Naive B cell (primary cell): ENCODE measurements around the gene PMF1. TPM values are rescaled to one million over a fixed set of nuclear protein-coding genes. Genes with fewer than 3 reads are reported as not detected.

Experiments
- ATAC-seq, 2 donors: fragments of 150-1000 bp; cut with Tn5 transposase; 2 replicates each; pipeline ENCODE4 v1.10.0; 2021; ENCODE audit warnings: low read depth in 2 of 2, mild to moderate bottlenecking in 2 of 2, moderate library complexity in 2 of 2
- DNase-seq: peaks from one replicate; pipeline ENCODE4 v3.0.0; 2022
- H3K27ac Mint-ChIP-seq, 6 donors: one replicate each; pipeline ENCODE4 v1.8.0; 2020 to 2022; ENCODE audit warnings: mild to moderate bottlenecking in 6 of 6, mixed read lengths in 6 of 6, moderate library complexity in 5 of 6, inconsistent platforms in 2 of 6
- H3K27me3 Mint-ChIP-seq, 3 donors: one replicate each; pipeline ENCODE4 v1.8.0; 2021 to 2022; ENCODE audit warnings: mixed read lengths in 3 of 3, mild to moderate bottlenecking in 1 of 3
- H3K36me3 Mint-ChIP-seq, 2 donors: one replicate each; pipeline ENCODE4 v1.8.0; 2020 to 2022; ENCODE audit warnings: mixed read lengths in 2 of 2, inconsistent platforms in 1 of 2, mild to moderate bottlenecking in 1 of 2
- H3K4me1 Mint-ChIP-seq, 3 donors: one replicate each; pipeline ENCODE4 v1.8.0; 2020 to 2022; ENCODE audit warnings: mixed read lengths in 3 of 3, inconsistent platforms in 1 of 3, mild to moderate bottlenecking in 1 of 3, moderate library complexity in 1 of 3
- H3K4me3 Mint-ChIP-seq, 8 donors: one replicate each; pipeline ENCODE4 v1.8.0; 2020 to 2022; ENCODE audit warnings: mild to moderate bottlenecking in 8 of 8, mixed read lengths in 8 of 8, moderate library complexity in 8 of 8, inconsistent platforms in 2 of 8
- H3K9me3 Mint-ChIP-seq, 7 donors: one replicate each; pipeline ENCODE4 v1.8.0; 2020 to 2022; ENCODE audit warnings: mixed read lengths in 7 of 7, mild to moderate bottlenecking in 5 of 7, inconsistent platforms in 2 of 7, moderate library complexity in 1 of 7
- polyA plus RNA-seq, 6 donors: library from polyadenylated mRNA; unstranded; fragments of 300-500 nt; fragmentation: Illumina TruSeq; gene quantifications; one replicate each; pipeline ENCODE4 v1.2.3, GENCODE V29; 2021; ENCODE audit warnings: low read depth in 6 of 6

Gene PMF1
- polyA plus RNA-seq, 6 donors from 2014 or later = 107 to 157 (median 115) TPM

DNA sequence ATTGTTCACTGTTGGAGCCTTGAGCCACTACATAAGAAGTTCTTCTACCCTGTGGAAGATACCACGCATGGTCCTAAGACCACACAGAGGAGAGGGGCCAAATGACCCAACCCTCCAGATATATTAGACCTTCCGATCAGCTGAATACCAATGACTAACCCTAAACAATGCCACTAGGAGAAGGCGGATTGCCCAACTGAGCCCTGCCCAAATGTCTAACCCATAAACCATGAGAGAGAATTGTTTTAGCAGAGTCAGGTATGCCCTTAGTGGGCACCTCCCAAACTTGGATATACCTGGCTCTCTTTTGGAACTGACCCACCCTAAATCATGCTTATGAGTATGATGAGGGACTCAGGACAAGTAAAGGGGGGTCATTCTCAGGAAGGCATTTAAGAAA lies 57.5 kb downstream of the PMF1 start:
- Mint-ChIP-seq H3K9me3 (no peaks in the 10 kb centered on the region), H3K4me3 (no peak overlapping the region), H3K36me3 (peaks cover 34 to 53% of the 10 kb centered on the region in 2 donors), H3K27ac (no peak overlapping the region), H3K27me3 (no peaks in the 10 kb centered on the region), H3K4me1 (peaks cover 0 to 8% (median 0%) of the 10 kb centered on the region in 3 donors)
- ATAC-seq (no peak), DNase-seq (no peak)

DNA sequence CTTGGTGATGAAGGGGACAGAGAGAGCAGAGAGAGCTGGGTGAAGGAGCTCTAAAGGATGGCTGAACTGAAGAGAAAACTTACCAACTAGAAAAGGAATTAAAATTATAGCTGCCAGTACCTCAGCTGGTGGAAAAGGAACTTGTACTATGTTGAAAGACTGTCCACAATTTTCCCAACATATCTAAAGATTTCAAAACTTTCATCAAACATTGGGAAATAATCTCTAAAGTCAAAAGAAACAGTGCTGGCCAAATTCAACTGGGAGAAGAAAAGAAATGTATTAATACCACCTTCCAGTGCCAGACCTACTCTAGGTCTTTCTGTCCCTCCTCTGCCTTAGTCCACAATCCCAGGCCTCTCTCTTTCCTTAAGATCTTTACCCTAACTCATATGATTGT lies 63.7 kb downstream of the PMF1 start:
- peaks cover 14 to 48% of the 10 kb centered on the region in 2 donors for H3K36me3 Mint-ChIP-seq
- H3K27ac Mint-ChIP-seq = no peak overlapping the region
- H3K9me3 Mint-ChIP-seq = no peaks in the 10 kb centered on the region
- H3K4me1 Mint-ChIP-seq = peaks cover 13 to 21% (median 17%) of the 10 kb centered on the region in 3 donors
- no peaks in the 10 kb centered on the region for H3K27me3 Mint-ChIP-seq
- DNase-seq = no peak
- H3K4me3 Mint-ChIP-seq = peak overlapping the region in 1 of 8 donors; percentile 51
- ATAC-seq = no peak

DNA sequence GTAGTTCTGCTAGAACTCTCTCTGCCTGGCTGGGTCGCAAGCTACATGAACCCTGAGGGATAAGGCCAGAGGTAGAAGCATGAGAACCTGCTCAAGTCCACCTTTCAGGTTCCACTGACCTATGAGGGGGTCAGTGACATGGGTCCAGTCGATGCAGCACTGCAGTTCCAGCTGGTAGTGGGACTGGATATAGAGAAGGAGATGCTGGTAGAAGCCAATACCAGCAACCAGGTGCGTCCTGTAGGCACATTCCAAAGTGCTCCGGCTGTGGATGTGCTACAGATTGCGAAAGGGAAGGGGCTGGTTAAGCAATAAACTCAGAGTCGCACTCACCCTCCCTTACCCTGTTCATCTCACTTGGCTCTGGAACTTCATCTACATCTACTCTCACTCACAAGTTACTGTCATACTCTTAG lies 64.2 kb downstream of the PMF1 start:
- H3K4me1 Mint-ChIP-seq = peaks cover 15 to 23% (median 20%) of the 10 kb centered on the region in 3 donors
- H3K4me3 Mint-ChIP-seq = peak overlapping the region in 2 of 8 donors; percentile 12 to 33
- ATAC-seq = no peak
- H3K9me3 Mint-ChIP-seq = no peaks in the 10 kb centered on the region
- no peak overlapping the region for H3K27ac Mint-ChIP-seq
- DNase-seq = no peak
- H3K27me3 Mint-ChIP-seq = no peaks in the 10 kb centered on the region
- peaks cover 10 to 48% of the 10 kb centered on the region in 2 donors for H3K36me3 Mint-ChIP-seq

DNA sequence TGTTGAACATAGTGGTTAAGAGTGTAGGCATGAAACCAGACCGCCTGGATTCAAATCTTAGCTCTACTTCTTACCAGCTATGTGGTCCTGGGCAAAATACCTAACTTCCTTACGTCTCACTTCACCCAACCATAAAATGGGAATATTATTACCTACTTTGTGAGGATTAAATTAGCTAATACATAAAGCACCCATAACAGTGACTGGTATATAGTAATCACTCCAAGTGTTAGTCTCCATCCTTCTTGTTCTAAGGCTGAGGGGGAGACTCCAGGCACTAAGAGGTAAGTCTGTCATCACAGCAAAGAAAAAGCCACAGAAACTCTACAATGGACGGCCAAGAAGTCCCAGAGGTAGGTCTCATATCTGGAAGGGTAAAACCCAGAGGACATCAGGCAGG lies 67.0 kb downstream of the PMF1 start:
- Mint-ChIP-seq H3K4me1 (peaks cover 39 to 45% (median 42%) of the 10 kb centered on the region in 3 donors), H3K4me3 (peak overlapping the region in 2 of 8 donors; percentile 69 to 91), H3K27me3 (no peaks in the 10 kb centered on the region), H3K27ac (peak overlapping the region in 2 of 6 donors; percentile 39), H3K9me3 (no peaks in the 10 kb centered on the region), H3K36me3 (peaks cover under 1 to 24% of the 10 kb centered on the region in 2 donors)
- no peak for ATAC-seq
- no peak for DNase-seq

DNA sequence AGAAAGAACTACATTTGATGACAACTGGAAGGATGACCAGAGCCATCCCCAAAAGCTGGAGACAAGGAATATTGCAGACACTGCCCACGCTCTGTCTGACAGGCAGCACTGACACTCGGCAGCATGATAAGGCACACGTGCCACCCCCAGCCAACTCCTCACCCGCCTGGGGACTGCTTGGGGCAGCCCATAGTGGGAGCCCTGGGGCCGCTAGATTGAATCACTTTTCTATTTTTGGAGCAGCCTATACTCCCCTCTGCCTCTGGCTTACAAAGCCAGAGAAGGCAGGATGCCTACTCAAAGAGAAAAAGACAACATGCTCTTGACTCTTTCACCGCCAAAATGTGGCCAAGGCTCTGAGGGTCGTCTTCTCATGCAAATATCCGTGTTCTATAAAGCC lies 68.5 kb downstream of the PMF1 start:
- no peaks in the 10 kb centered on the region for H3K9me3 Mint-ChIP-seq
- no peak for DNase-seq
- peak overlapping the region in 4 of 6 donors; percentile 63 to 93 (median 74) for H3K27ac Mint-ChIP-seq
- peak in 1 of 2 donors; percentile 15 for ATAC-seq
- no peaks in the 10 kb centered on the region for H3K27me3 Mint-ChIP-seq
- peaks cover 39 to 45% (median 42%) of the 10 kb centered on the region in 3 donors for H3K4me1 Mint-ChIP-seq
- H3K4me3 Mint-ChIP-seq = peak overlapping the region; percentile 91 to 99 (median 97)
- H3K36me3 Mint-ChIP-seq = peaks cover 0 to 18% of the 10 kb centered on the region in 2 donors

DNA sequence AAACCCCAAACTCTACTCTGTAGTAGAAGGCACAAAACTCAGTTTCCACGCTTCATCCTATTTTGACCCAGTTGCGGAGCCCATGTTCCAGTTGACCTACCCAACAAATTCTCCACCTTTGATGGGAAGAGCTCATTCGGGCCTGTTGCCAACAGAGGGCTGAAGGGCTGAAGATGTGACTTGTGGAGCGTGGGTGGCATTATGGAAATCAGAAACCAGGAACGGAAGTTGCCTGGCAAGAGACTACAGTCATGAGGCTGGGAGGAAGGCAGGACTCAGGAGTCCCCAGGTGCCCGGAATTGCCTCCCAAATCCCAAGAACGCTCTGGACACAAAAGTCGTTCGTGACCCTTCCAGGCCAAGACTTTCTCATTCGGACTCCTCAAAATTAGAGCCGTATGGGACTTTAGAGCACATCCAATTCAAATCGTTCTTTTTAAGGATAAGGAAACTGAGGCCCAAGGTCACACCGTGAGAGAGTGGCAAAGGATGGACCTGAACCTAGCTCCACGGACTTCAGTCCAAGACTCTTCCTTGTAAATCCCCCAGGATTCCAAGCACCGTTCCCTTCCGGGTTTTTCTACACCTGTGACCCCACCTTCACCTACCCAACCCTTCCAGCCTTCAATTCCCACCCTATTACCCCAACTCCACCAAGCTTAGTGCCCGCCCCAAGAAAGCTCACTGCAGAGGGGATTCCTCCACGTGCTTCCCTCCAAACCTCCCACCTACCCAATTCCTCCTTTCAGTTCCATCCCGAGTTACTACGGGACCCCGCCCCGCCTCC lies 69.1 kb downstream of the PMF1 start:
- no peak for DNase-seq
- peaks cover 39 to 45% (median 42%) of the 10 kb centered on the region in 3 donors for H3K4me1 Mint-ChIP-seq

DNA sequence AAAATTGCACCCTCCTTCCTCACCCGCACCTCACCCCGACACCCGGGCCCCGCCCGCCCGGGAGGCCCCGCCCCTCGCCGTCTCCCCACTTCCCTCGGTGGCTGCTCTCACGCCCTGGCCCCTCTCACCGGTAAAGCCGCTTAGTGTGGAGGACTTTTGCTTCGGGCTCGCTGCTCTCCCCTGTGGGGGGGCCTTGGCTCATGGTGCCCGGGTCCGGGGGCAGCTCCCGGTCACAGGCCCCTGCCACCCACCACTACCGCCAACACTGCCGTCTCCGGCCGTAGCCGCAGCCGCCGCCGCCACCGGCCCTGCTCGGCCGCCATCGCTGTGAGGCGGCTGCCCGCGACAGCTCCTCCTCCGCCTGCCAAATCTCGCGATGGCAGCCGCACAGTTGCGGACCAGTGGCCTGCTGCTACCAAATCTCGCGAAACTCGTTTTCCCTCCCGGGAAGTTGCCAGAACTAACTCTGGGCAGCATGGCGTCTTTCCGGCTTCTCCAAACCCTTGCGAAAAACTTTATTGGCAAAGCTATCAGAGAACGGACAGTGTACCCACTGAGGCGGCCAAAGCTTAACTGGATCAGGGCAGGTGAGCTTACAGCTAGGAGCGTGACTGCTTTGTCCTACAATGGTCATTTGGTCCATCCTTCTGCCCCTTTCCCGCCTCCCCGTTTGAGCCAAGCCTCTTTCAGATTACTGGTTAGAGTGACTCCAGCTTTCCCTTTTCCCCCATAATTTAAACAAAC lies 69.8 kb downstream of the PMF1 start, which contains the start of gene SMG5:
SMG5 (minus strand) TSS at position 347 of the 744 bp plus-strand sequence; CDS start at position 202, 145 bp downstream.
- Mint-ChIP-seq H3K9me3 (no peaks in the 10 kb centered on the region), H3K27ac (peak within 1 kb of the TSS; percentile 93 to 97 (median 95)), H3K27me3 (no peaks in the 10 kb centered on the region), H3K36me3 (peaks cover 0 to 9% of the 10 kb centered on the region in 2 donors), H3K4me3 (peak within 1 kb of the TSS; percentile 91 to 99 (median 97)), H3K4me1 (peaks cover 38 to 45% (median 42%) of the 10 kb centered on the region in 3 donors)
- peak; percentile 91 for ATAC-seq
- peak; percentile 95 for DNase-seq

More for the DNA sequence above, 69.1 kb downstream of the PMF1 start:
- no peak for ATAC-seq
- H3K27ac Mint-ChIP-seq = peak overlapping the region; percentile 63 to 96 (median 92)
- H3K9me3 Mint-ChIP-seq = no peaks in the 10 kb centered on the region
- peaks cover 0 to 16% of the 10 kb centered on the region in 2 donors for H3K36me3 Mint-ChIP-seq
- no peaks in the 10 kb centered on the region for H3K27me3 Mint-ChIP-seq
- peak overlapping the region; percentile 91 to 99 (median 97) for H3K4me3 Mint-ChIP-seq

DNA sequence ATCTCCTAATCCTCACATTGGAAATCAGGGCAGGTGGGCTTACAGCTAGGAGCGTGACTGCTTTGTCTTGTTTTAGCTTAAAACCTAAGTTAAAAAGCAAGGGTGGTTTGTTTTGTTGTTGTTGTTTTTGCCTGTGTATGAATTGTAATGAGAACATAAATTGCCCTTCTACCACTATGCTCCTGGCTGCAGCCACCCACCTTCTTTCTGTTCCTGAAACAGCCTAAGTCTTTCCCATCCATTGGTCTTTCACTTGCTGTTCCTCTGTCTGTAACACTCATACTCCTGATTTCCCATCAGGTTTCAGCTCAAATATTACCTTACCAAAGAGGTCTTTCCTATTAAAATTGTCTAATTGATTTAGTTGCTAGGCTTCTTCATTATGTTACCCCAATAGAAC lies 70.7 kb downstream of the PMF1 start:
- Mint-ChIP-seq H3K4me3 (peak overlapping the region; percentile 91 to 99 (median 97)), H3K27me3 (no peaks in the 10 kb centered on the region), H3K4me1 (peaks cover 35 to 42% (median 41%) of the 10 kb centered on the region in 3 donors), H3K27ac (peak overlapping the region in 5 of 6 donors; percentile 5 to 94 (median 60)), H3K9me3 (no peaks in the 10 kb centered on the region), H3K36me3 (peaks cover under 1% of the 10 kb centered on the region in 2 donors)
- ATAC-seq = no peak
- no peak for DNase-seq

DNA sequence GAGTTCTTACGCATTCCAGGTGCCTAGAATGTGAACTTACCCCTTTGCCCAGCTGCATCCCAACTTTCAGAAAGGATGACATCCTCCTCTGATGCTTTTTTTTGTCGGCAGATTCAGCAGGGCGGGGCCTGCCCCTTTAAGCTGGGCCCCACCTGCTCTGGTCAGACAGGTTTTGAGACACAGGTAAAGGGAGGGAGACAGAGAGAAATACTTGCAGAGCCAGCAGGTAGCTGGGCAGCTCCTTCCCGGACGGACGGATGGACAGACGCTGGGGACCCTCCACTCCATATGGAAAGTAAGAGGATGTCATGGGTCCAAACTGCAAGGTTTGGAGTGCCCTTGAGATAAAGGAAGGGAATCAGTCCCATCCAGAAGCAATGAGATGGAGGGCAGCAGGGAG lies 71.3 kb downstream of the PMF1 start, which contains the start of gene TMEM79:
TMEM79 (plus strand) TSS at position 214 of the 400 bp plus-strand sequence. CDS start 902 bp downstream, outside the sequence.
- H3K27ac Mint-ChIP-seq = peak within 1 kb of the TSS; percentile 93 to 97 (median 95)
- H3K27me3 Mint-ChIP-seq = no peaks in the 10 kb centered on the region
- no peak for DNase-seq
- H3K4me1 Mint-ChIP-seq = peaks cover 35 to 42% (median 41%) of the 10 kb centered on the region in 3 donors
- ATAC-seq = no peak
- H3K9me3 Mint-ChIP-seq = no peaks in the 10 kb centered on the region
- H3K4me3 Mint-ChIP-seq = peak within 1 kb of the TSS; percentile 91 to 99 (median 97)
- peaks cover 0 to 4% of the 10 kb centered on the region in 2 donors for H3K36me3 Mint-ChIP-seq

DNA sequence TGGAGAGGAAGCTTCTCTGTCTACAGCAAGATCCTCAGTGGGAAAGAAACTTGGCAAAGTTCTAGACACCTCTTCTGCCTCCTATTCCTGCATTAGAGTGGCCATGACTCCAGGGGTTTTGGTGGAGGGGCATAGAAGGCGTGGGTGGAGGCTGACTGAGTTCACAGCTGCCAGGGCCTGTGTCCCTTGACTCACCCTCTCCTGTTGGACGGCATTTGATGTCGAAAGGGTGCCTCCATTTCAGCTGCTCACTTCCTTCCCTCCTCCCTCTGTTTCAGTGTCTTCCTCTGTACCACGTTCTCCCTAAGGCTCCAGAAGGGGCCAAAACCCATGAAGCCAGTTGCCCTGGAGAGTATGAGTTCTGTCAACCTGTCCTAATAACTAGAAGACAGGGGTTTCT lies 72.0 kb downstream of the PMF1 start:
- peak overlapping the region in 3 of 8 donors; percentile 2 to 91 (median 44) for H3K4me3 Mint-ChIP-seq
- H3K36me3 Mint-ChIP-seq = peaks cover 0 to 4% of the 10 kb centered on the region in 2 donors
- peaks cover 35 to 41% (median 41%) of the 10 kb centered on the region in 3 donors for H3K4me1 Mint-ChIP-seq
- H3K27ac Mint-ChIP-seq = peak overlapping the region in 1 of 6 donors; percentile 92
- no peaks in the 10 kb centered on the region for H3K27me3 Mint-ChIP-seq
- ATAC-seq (no peak), DNase-seq (no peak)
- no peaks in the 10 kb centered on the region for H3K9me3 Mint-ChIP-seq

DNA sequence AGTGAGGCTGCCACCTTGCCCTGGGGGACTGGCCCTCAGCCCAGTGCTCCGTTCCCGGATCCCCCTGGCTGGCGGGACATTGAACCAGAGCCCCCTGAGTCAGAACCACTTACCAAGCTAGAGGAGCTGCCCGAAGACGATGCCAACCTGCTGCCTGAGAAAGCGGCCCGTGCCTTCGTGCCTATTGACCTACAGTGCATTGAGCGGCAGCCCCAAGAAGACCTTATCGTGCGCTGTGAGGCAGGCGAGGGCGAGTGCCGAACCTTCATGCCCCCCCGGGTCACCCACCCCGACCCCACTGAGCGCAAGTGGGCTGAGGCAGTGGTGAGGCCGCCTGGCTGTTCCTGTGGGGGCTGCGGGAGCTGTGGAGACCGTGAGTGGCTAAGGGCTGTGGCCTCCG lies 72.6 kb downstream of the PMF1 start:
- no peaks in the 10 kb centered on the region for H3K9me3 Mint-ChIP-seq
- no peak overlapping the region for H3K27ac Mint-ChIP-seq
- no peaks in the 10 kb centered on the region for H3K27me3 Mint-ChIP-seq
- H3K4me1 Mint-ChIP-seq = peaks cover 31 to 35% (median 35%) of the 10 kb centered on the region in 3 donors
- DNase-seq (no peak), ATAC-seq (no peak)
- H3K4me3 Mint-ChIP-seq = peak overlapping the region in 1 of 8 donors; percentile 91
- H3K36me3 Mint-ChIP-seq = peaks cover 0 to 4% of the 10 kb centered on the region in 2 donors

DNA sequence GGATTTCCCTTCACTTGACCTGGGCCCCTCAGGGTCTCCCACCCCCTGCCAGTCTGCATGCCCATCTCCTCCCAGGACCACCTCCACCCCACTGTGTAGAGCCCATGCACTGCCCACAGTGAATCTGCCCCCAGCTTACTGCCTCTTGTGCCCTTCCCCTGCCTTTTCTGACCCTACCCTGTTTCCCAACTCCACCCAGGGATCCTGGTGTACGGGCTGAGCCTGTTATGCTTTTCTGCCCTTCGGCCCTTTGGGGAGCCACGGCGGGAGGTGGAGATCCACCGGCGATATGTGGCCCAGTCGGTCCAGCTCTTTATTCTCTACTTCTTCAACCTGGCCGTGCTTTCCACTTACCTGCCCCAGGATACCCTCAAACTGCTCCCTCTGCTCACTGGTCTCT lies 73.3 kb downstream of the PMF1 start:
- Mint-ChIP-seq H3K9me3 (no peaks in the 10 kb centered on the region), H3K36me3 (peaks cover 0 to 4% of the 10 kb centered on the region in 2 donors), H3K4me1 (peaks cover 30 to 32% (median 31%) of the 10 kb centered on the region in 3 donors), H3K27me3 (no peaks in the 10 kb centered on the region), H3K27ac (no peak overlapping the region), H3K4me3 (peak overlapping the region in 2 of 8 donors; percentile 30 to 61)
- no peak for ATAC-seq
- no peak for DNase-seq
